Stomach (tissue), 4 donors: Measurements from ENCODE around the gene HSPA12B.

Source experiments
- CTCF ChIP-seq, 7 experiments: fragments of 450-650 bp in 4 of 7; fragments of 200-600 bp in 3 of 7; sonication (generic) in 3 of 7; IDR thresholded peaks; one replicate each; pipeline ENCODE4 v1.5.1; 2016 to 2019; ENCODE audit warnings: antibody characterized with exemption in 7 of 7, control low read depth in 2 of 7, mild to moderate bottlenecking in 1 of 7
- POLR2A ChIP-seq, 4 donors: fragments of 450-650 bp; IDR thresholded peaks; one replicate each; pipeline ENCODE4 v1.6.1; 2016; ENCODE audit warnings: antibody characterized with exemption in 4 of 4, control low read depth in 2 of 4, mild to moderate bottlenecking in 1 of 4, moderate library complexity in 1 of 4

GRCh38 chr20:3783511-3784195, 51.2 kb downstream of the HSPA12B start:
- TF ChIP-seq CTCF (IDR thresholded peaks at IDR 0.05): no peak
- no peak for TF ChIP-seq POLR2A (IDR thresholded peaks at IDR 0.05)
